ENCODE data around the gene IL1R2. TPM values are rescaled to one million over a fixed set of nuclear protein-coding genes. Genes with fewer than 3 reads are reported as not detected.
A peak's percentile ranks its signal among the peaks of the same experiment; 100 is the strongest.

IL1R2 gene
- total RNA-seq, 1 donor from 2014 or later: 17.0 TPM

GRCh38 chr2:101989740-101990460 lies 1.9 kb upstream of the IL1R2 start:
- Histone ChIP-seq H3K36me3 (no peaks in the 10 kb centered on the region), H3K4me3 (no peak overlapping the region), H3K27ac (no peak overlapping the region), H3K27me3 (no peaks in the 10 kb centered on the region), H3K4me1 (no peaks in the 10 kb centered on the region), H3K9me3 (no peaks in the 10 kb centered on the region)
- no peak for DNase-seq
- no peak for TF ChIP-seq CTCF (IDR thresholded peaks at IDR 0.05)
- intact Hi-C loops (cut with DNase I): no loop called here
- ATAC-seq: peak; percentile 43

- intact Hi-C loops (cut with DNase I): no loop called here
- no peak overlapping the region for H3K4me3 ChIP-seq
Measured at GRCh38 chr2:101993772-101994171, 2.0 kb downstream of the IL1R2 start.

GRCh38 chr2:101995019-101995418 lies 3.3 kb downstream of the IL1R2 start:
- ATAC-seq: no peak
- Histone ChIP-seq H3K9me3 (no peaks in the 10 kb centered on the region), H3K4me3 (no peak overlapping the region), H3K27ac (no peak overlapping the region), H3K36me3 (no peaks in the 10 kb centered on the region), H3K4me1 (no peaks in the 10 kb centered on the region), H3K27me3 (no peaks in the 10 kb centered on the region)
- no peak for DNase-seq
- no peak for TF ChIP-seq CTCF (IDR thresholded peaks at IDR 0.05)
- intact Hi-C loops (cut with DNase I): no loop called here

More at GRCh38 chr2:101993772-101994171, 2.0 kb downstream of the IL1R2 start:
- H3K4me1 ChIP-seq: no peaks in the 10 kb centered on the region
- DNase-seq (no peak), ATAC-seq (no peak)
- H3K27ac ChIP-seq: no peak overlapping the region
- H3K36me3 ChIP-seq: no peaks in the 10 kb centered on the region
- TF ChIP-seq CTCF (IDR thresholded peaks at IDR 0.05): no peak
- no peaks in the 10 kb centered on the region for H3K9me3 ChIP-seq
- H3K27me3 ChIP-seq: no peaks in the 10 kb centered on the region

- Histone ChIP-seq H3K4me1 (no peaks in the 10 kb centered on the region), H3K36me3 (no peaks in the 10 kb centered on the region), H3K4me3 (no peak overlapping the region), H3K27me3 (no peaks in the 10 kb centered on the region), H3K9me3 (no peaks in the 10 kb centered on the region), H3K27ac (no peak overlapping the region)
- intact Hi-C loops (cut with DNase I): no loop called here
- DNase-seq (no peak), ATAC-seq (no peak)
- TF ChIP-seq CTCF (IDR thresholded peaks at IDR 0.05): no peak
Measured at GRCh38 chr2:101995804-101996203, 4.0 kb downstream of the IL1R2 start.

- H3K4me3 ChIP-seq: no peak overlapping the region
- ATAC-seq (no peak), DNase-seq (no peak)
- intact Hi-C loops (cut with DNase I): no loop called here
- no peak for TF ChIP-seq CTCF (IDR thresholded peaks at IDR 0.05)
- H3K27me3 ChIP-seq: no peaks in the 10 kb centered on the region
- no peaks in the 10 kb centered on the region for H3K9me3 ChIP-seq
- H3K27ac ChIP-seq: no peak overlapping the region
- H3K36me3 ChIP-seq: no peaks in the 10 kb centered on the region
- H3K4me1 ChIP-seq: no peaks in the 10 kb centered on the region
Measured at GRCh38 chr2:101998556-101998895, 6.8 kb downstream of the IL1R2 start.
